Cerebellar cortex (tissue), 1 donor: Measurements from ENCODE around the gene HOXB2.

Source experiments
- DNase-seq: peaks from one replicate; pipeline ENCODE4 v3.0.0-alpha.2; 2015; ENCODE audit warnings: low spot score

The HOXB2 gene

DNA sequence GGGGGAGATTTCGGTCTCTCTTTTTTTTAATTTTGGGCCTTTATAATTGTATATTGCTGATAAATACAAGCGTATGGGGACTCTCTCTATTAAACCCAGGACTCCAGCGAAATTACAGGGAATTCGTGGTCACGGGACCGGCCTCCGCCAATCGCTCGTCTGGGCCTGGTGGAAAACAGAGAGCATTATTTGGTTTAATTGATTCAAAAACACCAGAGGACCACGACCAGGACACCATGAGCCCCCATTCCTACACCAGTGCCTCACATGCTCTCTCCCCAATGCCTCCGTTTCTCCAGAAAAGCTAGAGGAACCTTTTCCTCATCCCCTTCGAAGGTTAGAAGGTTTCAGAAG is at the start of gene HOXB2:
Gene HOXB2 (minus strand): TSS at position 88 of the 354 bp plus-strand sequence. CDS start 198 bp downstream, outside the sequence.
- DNase-seq: no peak

- no peak for DNase-seq
These were observed 49.1 kb upstream of the HOXB2 start for GRCh38 chr17:48593840-48594537.

- DNase-seq: no peak
These were observed 48.4 kb upstream of the HOXB2 start, which contains the start of gene HOXB5 for GRCh38 chr17:48593126-48593829. Gene HOXB5, minus strand, starts transcription at chr17:48593779. Its CDS starts 97 bp downstream, at chr17:48593682.

DNA sequence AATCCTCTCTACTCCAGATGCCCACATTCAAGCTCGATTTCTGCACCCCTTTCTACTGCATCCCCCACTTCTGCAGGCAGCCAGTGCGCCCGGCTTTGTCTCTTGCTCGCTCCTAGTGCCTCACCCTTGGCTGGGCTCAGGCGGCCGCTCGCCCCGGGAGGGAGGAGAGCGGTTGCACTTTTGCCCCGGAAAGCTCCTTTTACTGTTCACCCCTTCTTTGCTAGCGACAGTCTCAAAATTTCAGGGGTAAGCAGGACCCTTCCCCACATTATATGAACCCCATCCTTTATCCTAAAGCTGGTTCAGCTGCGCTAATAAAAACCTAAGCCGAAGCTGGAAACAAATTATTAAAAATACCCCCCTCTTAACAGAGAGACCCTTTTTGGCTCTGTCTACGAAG is 47.7 kb upstream of the HOXB2 start:
- DNase-seq: no peak

DNA sequence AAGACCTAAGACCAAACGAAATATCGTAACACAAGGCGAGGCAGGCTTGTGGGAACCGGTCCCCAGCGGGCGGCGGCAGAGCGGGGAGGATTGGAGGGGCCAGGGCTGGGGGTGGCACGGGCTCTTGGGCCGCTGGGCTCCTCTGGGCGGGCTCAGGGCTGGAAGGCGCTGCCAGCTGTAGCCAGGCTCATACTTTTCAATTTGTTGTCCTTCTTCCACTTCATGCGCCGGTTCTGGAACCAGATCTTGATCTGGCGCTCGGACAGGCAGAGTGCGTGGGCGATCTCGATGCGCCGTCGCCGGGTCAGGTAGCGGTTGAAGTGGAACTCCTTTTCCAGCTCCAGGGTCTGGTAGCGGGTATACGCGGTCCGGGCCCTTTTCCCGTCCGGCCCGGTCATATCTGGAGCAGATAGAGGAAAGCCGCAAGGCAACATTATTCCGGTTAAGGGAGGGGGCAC is 47.2 kb upstream of the HOXB2 start:
- no peak for DNase-seq

DNA sequence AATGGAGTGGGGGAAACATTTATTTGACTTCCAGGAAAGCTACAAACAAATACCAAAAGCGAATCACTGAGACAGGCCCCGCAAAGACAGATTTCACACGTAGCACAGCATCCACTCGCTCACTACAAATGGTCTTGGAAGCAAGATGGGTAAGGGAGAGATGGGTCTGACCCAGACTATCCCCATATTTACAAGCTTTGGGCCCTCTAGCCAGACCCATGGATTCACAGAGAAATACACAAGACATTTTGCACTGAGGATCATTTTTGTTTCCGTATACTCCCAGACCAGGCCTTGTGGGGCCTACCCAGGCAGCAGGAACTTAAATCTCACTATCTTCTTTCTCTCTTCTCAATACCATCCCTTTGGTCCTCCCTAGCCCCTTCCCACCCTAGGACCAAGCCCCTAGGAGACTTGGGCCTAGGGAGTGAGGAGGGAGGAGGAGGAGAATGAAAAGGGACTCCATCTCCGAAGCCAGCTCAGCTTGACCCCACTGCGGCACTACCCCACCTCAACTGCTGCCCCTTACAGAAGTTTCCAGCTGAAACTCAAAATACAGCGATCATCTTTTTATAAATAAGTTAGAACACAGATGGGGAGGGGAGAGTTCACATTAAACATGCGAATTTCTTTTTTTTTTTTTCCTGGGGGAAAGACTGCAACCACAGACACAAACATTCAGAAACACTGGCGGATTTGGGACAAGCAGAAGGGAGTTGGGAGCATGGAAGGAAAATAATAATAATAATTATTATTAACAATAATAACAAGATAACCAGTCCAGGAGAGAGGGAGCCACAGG is 46.5 kb upstream of the HOXB2 start:
- DNase-seq: no peak

- DNase-seq: no peak
These were observed 45.8 kb upstream of the HOXB2 start for GRCh38 chr17:48590607-48591161.

DNA sequence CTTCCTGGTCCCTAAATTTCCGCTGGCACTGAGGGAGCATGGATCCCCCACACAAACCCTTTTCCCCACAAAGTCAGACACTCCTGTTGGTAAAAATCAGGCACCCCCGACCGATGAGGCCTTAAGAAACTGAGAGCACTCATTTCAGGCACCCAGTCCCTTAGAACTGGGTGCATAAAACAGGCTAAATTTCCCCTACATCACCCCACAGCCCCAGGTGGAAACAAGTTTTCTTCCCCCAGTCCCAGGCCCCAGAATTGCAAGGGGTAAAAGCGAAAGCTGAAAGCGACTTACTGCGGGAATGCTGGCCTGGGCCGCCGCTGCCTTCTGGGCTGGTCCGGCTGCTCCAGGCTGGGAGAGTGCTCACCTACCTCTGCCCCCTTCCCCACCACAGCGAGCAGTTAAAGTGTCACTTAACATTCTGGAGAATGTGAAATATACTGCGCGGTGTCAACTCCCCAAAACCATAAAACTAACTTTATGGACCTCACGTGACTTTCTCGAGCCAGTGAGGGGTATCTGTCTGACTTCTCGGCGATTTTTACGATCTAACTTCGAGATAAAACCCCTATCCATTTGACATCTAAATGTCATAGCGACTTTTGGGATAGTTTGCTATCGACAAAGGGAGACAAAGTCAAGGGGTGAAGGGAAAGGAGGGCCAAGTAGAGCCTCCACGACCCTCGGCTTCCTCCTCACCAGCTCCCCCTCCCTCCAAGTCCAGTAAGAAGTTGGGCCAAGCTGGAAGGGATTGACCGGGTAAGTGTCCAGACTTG is 45.1 kb upstream of the HOXB2 start, which contains the start of gene HOXB3:
Gene HOXB3 (minus strand): TSS at position 411 of the 776 bp plus-strand sequence. CDS start 37,767 bp downstream, outside the sequence.
- no peak for DNase-seq

- DNase-seq: no peak
These were observed 44.3 kb upstream of the HOXB2 start for GRCh38 chr17:48589060-48589830.

- no peak for DNase-seq
These were observed 43.6 kb upstream of the HOXB2 start for GRCh38 chr17:48588528-48588927.

GRCh38 chr17:48588074-48588415 is 43.1 kb upstream of the HOXB2 start:
- DNase-seq: no peak

DNA sequence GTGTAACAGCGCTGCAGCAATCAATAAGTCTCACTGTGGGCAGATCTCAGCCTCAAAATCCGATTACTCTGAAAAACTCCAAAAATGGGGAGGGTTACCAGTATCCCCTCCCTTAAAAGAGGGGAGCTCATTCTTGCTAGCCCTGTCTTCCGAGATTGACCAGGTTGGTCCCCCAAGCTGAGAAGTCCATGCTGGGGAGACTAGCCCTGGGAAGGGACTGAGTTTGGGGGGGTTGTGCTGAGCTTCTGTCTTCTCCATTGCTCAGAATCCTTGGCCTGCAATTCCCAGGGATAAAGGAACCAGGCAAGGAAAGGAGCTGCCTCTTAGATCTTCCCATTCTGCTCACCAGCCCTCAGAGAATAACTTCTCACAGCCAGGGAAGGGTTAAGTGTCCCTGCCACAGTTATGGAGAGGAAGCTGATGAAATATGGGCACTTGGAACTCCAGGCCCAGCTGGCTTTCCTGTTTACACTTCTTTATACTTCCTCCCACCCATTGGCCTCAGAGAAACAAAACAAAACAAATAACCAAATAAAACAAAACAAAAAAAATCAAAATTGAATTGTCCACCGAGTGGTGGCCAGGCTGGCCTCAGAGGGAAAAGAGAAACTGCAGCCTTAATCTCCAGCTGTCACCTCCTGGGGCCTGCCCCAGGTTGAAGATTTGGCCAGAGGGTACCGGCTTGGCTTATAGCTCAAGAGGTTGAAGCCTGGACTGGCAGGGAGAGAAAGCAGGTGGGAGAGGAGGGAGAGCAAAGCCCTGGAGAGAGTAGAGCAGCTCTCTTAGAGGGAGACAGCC is 42.6 kb upstream of the HOXB2 start:
- no peak for DNase-seq

DNA sequence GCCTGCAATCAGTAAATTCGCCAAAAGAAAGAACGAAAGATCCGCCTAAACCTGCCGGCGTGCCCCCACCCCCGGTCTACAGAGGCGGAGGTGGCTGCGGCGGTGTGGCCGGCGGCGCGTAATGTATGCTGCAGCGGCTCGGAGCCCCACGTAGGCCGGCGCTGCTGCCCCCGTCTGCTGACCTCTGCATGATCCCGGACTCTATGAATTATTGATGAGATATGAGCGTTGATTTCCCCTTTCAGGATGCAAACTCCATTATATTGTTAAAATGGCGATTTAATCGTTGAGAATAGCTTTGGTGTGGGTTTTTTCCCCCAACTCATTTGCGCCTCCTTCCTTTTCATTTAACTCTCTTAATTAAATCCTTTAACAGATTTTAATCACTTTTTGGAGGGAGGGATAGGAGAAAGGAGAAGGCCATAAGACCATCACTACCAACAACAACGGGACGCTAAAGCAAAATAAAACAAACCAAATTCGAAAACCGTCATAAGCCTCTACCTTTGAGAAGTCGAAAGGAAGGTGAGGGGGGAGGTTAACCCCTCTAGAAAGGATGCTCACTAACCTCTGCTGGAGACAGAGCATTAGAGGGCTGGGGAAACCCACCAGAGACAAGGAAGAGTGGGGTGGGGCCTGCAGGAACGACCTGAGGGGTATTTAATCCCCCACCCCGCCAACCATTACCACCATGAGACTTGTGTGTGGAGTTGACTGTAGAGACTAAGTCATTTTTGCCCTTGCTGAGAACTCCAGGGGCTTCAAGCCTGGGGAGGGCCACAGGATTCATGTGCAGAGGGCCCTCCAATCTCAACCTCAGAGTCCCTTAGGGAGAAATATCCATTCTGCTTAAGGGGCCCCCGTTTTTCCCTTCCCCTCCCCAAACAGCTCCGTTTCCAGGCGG is 41.7 kb upstream of the HOXB2 start:
- no peak for DNase-seq

DNA sequence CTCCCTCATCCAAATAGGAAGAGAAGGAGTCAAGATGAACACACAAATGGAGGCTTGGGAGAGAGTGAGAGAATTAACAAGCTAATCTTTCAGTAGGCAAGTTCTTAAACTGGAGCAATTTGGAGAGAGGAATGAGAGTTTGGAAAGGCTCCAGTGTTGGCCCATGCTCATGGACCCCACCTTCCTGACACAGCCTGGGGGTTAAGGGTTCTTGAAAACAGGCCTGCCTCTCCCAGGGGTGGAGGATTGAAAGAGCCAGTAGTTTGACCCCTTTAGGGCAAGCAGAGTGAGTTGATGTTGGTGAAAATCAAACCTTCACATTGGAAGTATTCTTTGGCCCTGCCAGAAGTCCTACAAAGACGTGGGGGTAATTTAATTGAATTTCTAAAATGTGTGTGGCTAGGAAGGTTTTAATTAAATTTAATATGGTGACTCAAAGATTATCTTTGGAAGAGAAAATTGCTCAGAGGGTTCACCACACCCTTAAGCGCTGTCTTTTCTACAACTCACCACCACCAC is 39.4 kb upstream of the HOXB2 start:
- no peak for DNase-seq

DNA sequence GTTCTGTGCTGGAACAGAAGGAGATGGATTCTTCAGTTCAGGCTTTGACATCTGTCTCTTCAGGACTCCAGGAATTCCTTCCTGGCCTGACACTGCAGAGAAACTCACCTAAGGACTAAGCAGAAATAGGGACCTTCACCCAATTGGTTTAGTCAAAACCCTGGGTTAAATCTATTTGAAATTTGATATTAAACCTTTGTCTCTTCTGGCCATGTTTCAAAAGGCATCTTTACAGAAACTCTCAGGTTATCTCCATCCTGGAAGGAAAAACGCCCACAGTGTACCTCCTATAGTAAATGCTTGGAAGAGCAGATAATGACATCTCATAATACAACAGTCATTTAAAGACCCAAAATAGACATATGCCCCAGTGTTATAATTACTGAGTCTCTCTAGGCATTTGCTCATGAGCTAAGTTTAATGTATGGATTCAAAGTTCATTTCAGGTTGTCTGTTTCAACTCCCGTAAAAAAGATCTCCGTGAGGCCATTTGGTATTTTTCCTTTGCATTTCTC is 38.9 kb upstream of the HOXB2 start:
- no peak for DNase-seq

DNA sequence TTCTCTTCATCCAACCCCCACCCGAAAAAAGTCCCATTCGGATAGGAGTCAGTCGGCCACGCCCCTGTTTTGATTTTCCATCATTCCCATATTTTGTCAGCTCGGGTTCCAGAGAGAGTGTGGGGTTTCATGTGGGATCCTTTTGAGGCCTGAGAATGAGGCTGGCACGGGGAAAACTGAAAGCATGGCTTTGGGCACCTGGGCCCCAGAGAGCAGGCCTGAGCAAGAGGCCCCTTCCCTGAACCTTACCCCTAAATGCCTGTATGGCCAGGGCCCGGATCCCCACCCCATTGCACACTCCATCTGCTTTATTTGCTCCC is 37.8 kb upstream of the HOXB2 start:
- DNase-seq: no peak

- DNase-seq: no peak
These were observed 35.0 kb upstream of the HOXB2 start for GRCh38 chr17:48579760-48580554.

DNA sequence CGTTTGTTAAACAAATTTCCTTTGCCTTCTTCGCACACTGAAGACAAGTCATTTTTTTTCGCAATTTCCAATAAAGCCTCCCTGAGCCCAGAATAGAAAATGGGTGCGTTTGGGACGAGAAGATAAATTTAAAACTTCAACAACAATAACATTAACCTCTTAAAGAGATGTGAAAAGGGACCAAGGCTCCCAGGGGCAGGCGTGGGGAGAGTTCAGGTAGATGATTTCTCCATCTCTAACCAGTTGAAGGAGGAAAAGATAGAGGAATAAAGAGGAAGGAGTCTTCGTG is 34.5 kb upstream of the HOXB2 start:
- no peak for DNase-seq
